HCT116 (cell line): ENCODE measurements around the gene NHSL2. TPM values are rescaled to one million over a fixed set of nuclear protein-coding genes. Genes with fewer than 3 reads are reported as not detected.

Experiments used
- ATAC-seq: fragments of 200-7000 bp; cut with Tn5 transposase; 2 replicates; pipeline ENCODE4 v1.9.1; 2020; ENCODE audit warnings: mild to moderate bottlenecking, moderate library complexity
- BruUV-seq: library from RNA; stranded (reverse); fragments of 400-500 nt; replicated peaks from 2 replicates; lab custom pipeline; 2021; lab: Mats Ljungman, UMichigan
- CTCF ChIA-PET: fragments of 300-600 bp; sonication (Branson Sonifier 250); formaldehyde crosslinking; loops from one replicate; lab custom pipeline; 2021; ENCODE audit warnings: antibody characterized with exemption; lab: Charles Lee
- POLR2A ChIA-PET: fragments of 300-600, 350-600 bp; sonication (Branson Sonifier 250); formaldehyde crosslinking; loops from one replicate; lab custom pipeline; 2021; ENCODE audit warnings: antibody characterized with exemption; lab: Charles Lee
- RAD21 ChIA-PET, 2 experiments: fragments of 300-600 bp; sonication (Branson Sonifier 250); formaldehyde crosslinking; loops; one replicate each; lab custom pipeline; 2023; ENCODE audit warnings: low total read pairs in 2 of 2; ENCODE audit not compliant: uncharacterized antibody in 2 of 2, unreplicated experiment in 2 of 2, low non-redundant PET in 1 of 2; lab: Charles Lee
- DNase-seq: peaks from one replicate; pipeline ENCODE4 v3.0.0-alpha.2; 2010; ENCODE audit warnings: low read depth, low spot score
- H2AFZ ChIP-seq: fragments of 200-600 bp; shearing (Covaris generic), sonication (generic); 2 replicates; pipeline ENCODE4 v1.6.1; 2017; ENCODE audit warnings: low read depth, mixed run types, mixed read lengths, antibody characterized with exemption, low read length; ENCODE audit not compliant: poor library complexity, severe bottlenecking
- H3K27ac ChIP-seq: 2 replicates; pipeline ENCODE4 v1.5.1; 2012; ENCODE audit warnings: low read depth, low read length
- H3K27me3 ChIP-seq: fragments of 200-600 bp; sonication (generic); 2 replicates; pipeline ENCODE4 v1.6.1; 2016; ENCODE audit warnings: mixed run types, low read length, mixed read lengths; ENCODE audit not compliant: insufficient read depth
- H3K36me3 ChIP-seq, 2 experiments: fragments of 200-500 bp in 1 of 2; fragments of 200-600 bp in 1 of 2; sonication (Bioruptor generic) in 1 of 2; sonication (generic) in 1 of 2; 2 replicates each; pipeline versions ENCODE4 v1.5.1 to v1.6.1; 2014 to 2016; ENCODE audit warnings: low read length in 2 of 2, inconsistent platforms in 1 of 2, mixed read lengths in 1 of 2, mixed run types in 1 of 2; ENCODE audit not compliant: insufficient read depth in 2 of 2, control insufficient read depth in 1 of 2
- H3K4me1 ChIP-seq, 2 experiments: fragments of 200-600 bp in 1 of 2; sonication (generic) in 1 of 2; 2 replicates each; pipeline versions ENCODE4 v1.5.1 to v1.6.1; 2012 to 2017; ENCODE audit warnings: low read length in 2 of 2, inconsistent platforms in 1 of 2, mild to moderate bottlenecking in 1 of 2, mixed read lengths in 1 of 2, mixed run types in 1 of 2, moderate library complexity in 1 of 2; ENCODE audit not compliant: insufficient read depth in 2 of 2, control insufficient read depth in 1 of 2
- H3K4me2 ChIP-seq: fragments of 200-600 bp; sonication (generic); 2 replicates; pipeline ENCODE4 v1.6.1; 2017; ENCODE audit warnings: mixed run types, low read length, mixed read lengths
- H3K4me3 ChIP-seq, 2 experiments: fragments of 200-600 bp in 1 of 2; sonication (generic) in 1 of 2; replicated peaks in 1 of 2; 2 replicates each; pipeline ENCODE4 v1.5.1; 2011 to 2016; ENCODE audit warnings: low read length in 2 of 2, control low read depth in 1 of 2, low read depth in 1 of 2, mild to moderate bottlenecking in 1 of 2, mixed read lengths in 1 of 2, mixed run types in 1 of 2
- H3K79me2 ChIP-seq: fragments of 200-600 bp; sonication (generic); 2 replicates; pipeline ENCODE4 v1.6.1; 2017; ENCODE audit warnings: mild to moderate bottlenecking, mixed run types, low read length, moderate library complexity, mixed read lengths; ENCODE audit not compliant: insufficient read depth
- H3K9ac ChIP-seq: fragments of 200-600 bp; sonication (generic); 2 replicates; pipeline ENCODE4 v1.6.1; 2016; ENCODE audit warnings: low read length, mixed read lengths
- H3K9me2 ChIP-seq: fragments of 200-600 bp; sonication (generic), shearing (Covaris generic); 2 replicates; pipeline ENCODE4 v1.6.1; 2017; ENCODE audit warnings: mixed run types, mild to moderate bottlenecking, moderate library complexity; ENCODE audit not compliant: insufficient read depth
- H3K9me3 ChIP-seq, 2 experiments: fragments of 200-500 bp in 1 of 2; fragments of 200-600 bp in 1 of 2; sonication (Bioruptor generic) in 1 of 2; sonication (generic) in 1 of 2; 2 replicates each; pipeline ENCODE4 v1.6.1; 2014 to 2017; ENCODE audit warnings: low read length in 2 of 2, mixed read lengths in 2 of 2, inconsistent platforms in 1 of 2, low read depth in 1 of 2, mild to moderate bottlenecking in 1 of 2, mixed run types in 1 of 2, moderate library complexity in 1 of 2; ENCODE audit not compliant: control insufficient read depth in 1 of 2, insufficient read depth in 1 of 2
- H4K20me1 ChIP-seq: fragments of 200-600 bp; sonication (generic), shearing (Covaris generic); 2 replicates; pipeline ENCODE4 v1.6.1; 2017; ENCODE audit warnings: mixed run types, mild to moderate bottlenecking, moderate library complexity; ENCODE audit not compliant: insufficient read depth
- ATF3 ChIP-seq: IDR thresholded peaks from 2 replicates; pipeline ENCODE4 v1.6.1; 2012
- CBX3 ChIP-seq: IDR thresholded peaks from 2 replicates; pipeline ENCODE4 v1.6.1; 2012; ENCODE audit warnings: low read depth
- CEBPB ChIP-seq: IDR thresholded peaks from 2 replicates; pipeline ENCODE4 v1.6.1; 2012; ENCODE audit warnings: low read depth
- CTCF ChIP-seq, 3 experiments: fragments of 200-600 bp in 1 of 3; sonication (generic) in 1 of 3; IDR thresholded peaks in 2 of 3; conservative IDR thresholded peaks in 1 of 3; 2 replicates each; pipeline ENCODE4 v1.5.1; 2012 to 2017; ENCODE audit warnings: low read depth in 2 of 3, low read length in 2 of 3, antibody characterized with exemption in 1 of 3, borderline replicate concordance in 1 of 3, control low read depth in 1 of 3, mild to moderate bottlenecking in 1 of 3, mixed read lengths in 1 of 3, mixed run types in 1 of 3, moderate library complexity in 1 of 3; ENCODE audit not compliant: insufficient read depth in 1 of 3
- EGR1 ChIP-seq: IDR thresholded peaks from 2 replicates; pipeline ENCODE4 v1.6.1; 2012; ENCODE audit warnings: low read depth
- ELF1 ChIP-seq: IDR thresholded peaks from 2 replicates; pipeline ENCODE4 v1.6.1; 2012; ENCODE audit warnings: low read depth, borderline replicate concordance
- FOSL1 ChIP-seq: IDR thresholded peaks from 2 replicates; pipeline ENCODE4 v1.6.1; 2012; ENCODE audit warnings: low read depth
- RAD21 ChIP-seq: IDR thresholded peaks from 2 replicates; pipeline ENCODE4 v1.6.1; 2012; ENCODE audit warnings: low read depth, mild to moderate bottlenecking
- REST ChIP-seq: IDR thresholded peaks from 2 replicates; pipeline ENCODE4 v1.6.1; 2012; ENCODE audit warnings: low read depth
- SIN3A ChIP-seq: IDR thresholded peaks from 2 replicates; pipeline ENCODE4 v1.6.1; 2012; ENCODE audit warnings: low read depth
- SP1 ChIP-seq: IDR thresholded peaks from 2 replicates; pipeline ENCODE4 v1.6.1; 2012; ENCODE audit warnings: low read depth
- SRF ChIP-seq: IDR thresholded peaks from 2 replicates; pipeline ENCODE4 v1.6.1; 2012; ENCODE audit warnings: low read depth
- TCF7L2 ChIP-seq: IDR thresholded peaks from 2 replicates; pipeline ENCODE4 v1.7.0; 2011; ENCODE audit warnings: borderline replicate concordance, inconsistent platforms; ENCODE audit not compliant: insufficient read depth, insufficient read length; ENCODE audit errors: extremely low read depth
- YY1 ChIP-seq: IDR thresholded peaks from 2 replicates; pipeline ENCODE4 v1.6.1; 2011; ENCODE audit warnings: low read length, low read depth, moderate library complexity, mild to moderate bottlenecking; ENCODE audit not compliant: insufficient replicate concordance; ENCODE audit errors: extremely low read depth
- ZNF274 ChIP-seq: fragments of 200-500 bp; sonication (Bioruptor generic); IDR thresholded peaks from 2 replicates; pipeline ENCODE4 v1.6.1; 2014; ENCODE audit warnings: mild to moderate bottlenecking, low read depth, low read length, inconsistent platforms
- intact Hi-C: fragments of 100-400 bp; cut with micrococcal nuclease; formaldehyde crosslinking; loops from 2 replicates; pipeline ENCODE4 v1.10.0; 2022
- total RNA-seq: library from RNA; stranded (reverse); gene quantifications from one replicate; pipeline ENCODE4 v1.2.1, GENCODE V29; 2021; ENCODE audit not compliant: unreplicated experiment
- TF ChIP-seq, protein P1 (sequence below): IDR thresholded peaks from 2 replicates; pipeline ENCODE4 v1.6.1; 2011; ENCODE audit warnings: mild to moderate bottlenecking, low read length, moderate library complexity; ENCODE audit not compliant: insufficient replicate concordance; ENCODE audit errors: extremely low read depth
- TF ChIP-seq, protein P2 (sequence below): IDR thresholded peaks from 2 replicates; pipeline ENCODE4 v1.6.1; 2012

Gene NHSL2
- total RNA-seq, 1 experiment from 2014 or later = 0.22 TPM

- Histone ChIP-seq H3K9me3 (no peaks in the 10 kb centered on the region), H2AFZ (no peak overlapping the region), H3K27ac (no peak overlapping the region), H3K4me2 (no peak overlapping the region), H3K79me2 (no peaks in the 10 kb centered on the region), H3K36me3 (no peaks in the 10 kb centered on the region), H3K9ac (no peak overlapping the region), H4K20me1 (no peaks in the 10 kb centered on the region), H3K27me3 (no peaks in the 10 kb centered on the region), H3K4me3 (no peak overlapping the region), H3K9me2 (no peaks in the 10 kb centered on the region), H3K4me1 (no peaks in the 10 kb centered on the region)
- intact Hi-C loops = no loop called here
- ChIA-PET CTCF (no interaction called here), RAD21 (no interaction called here), POLR2A (no interaction called here)
- TF ChIP-seq RAD21 (no peak), CEBPB (no peak), SP1 (no peak), YY1 (no peak), ELF1 (no peak), EGR1 (no peak), SIN3A (no peak), ZNF274 (no peak), SRF (no peak), TCF7L2 (no peak), ATF3 (no peak), FOSL1 (no peak), CBX3 (no peak), REST (no peak), CTCF (IDR thresholded peaks at IDR 0.05 in 2 of 3, conservative IDR thresholded peaks at IDR 0.05 in 1 of 3; ENCODE audit: borderline replicate concordance in 1 of 3, insufficient read depth in 1 of 3, low read depth in 2 of 3, low read length in 2 of 3) (no peak)
- TF ChIP-seq, protein P1, sequence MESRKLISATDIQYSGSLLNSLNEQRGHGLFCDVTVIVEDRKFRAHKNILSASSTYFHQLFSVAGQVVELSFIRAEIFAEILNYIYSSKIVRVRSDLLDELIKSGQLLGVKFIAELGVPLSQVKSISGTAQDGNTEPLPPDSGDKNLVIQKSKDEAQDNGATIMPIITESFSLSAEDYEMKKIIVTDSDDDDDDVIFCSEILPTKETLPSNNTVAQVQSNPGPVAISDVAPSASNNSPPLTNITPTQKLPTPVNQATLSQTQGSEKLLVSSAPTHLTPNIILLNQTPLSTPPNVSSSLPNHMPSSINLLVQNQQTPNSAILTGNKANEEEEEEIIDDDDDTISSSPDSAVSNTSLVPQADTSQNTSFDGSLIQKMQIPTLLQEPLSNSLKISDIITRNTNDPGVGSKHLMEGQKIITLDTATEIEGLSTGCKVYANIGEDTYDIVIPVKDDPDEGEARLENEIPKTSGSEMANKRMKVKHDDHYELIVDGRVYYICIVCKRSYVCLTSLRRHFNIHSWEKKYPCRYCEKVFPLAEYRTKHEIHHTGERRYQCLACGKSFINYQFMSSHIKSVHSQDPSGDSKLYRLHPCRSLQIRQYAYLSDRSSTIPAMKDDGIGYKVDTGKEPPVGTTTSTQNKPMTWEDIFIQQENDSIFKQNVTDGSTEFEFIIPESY = no peak
- TF ChIP-seq, protein P2, sequence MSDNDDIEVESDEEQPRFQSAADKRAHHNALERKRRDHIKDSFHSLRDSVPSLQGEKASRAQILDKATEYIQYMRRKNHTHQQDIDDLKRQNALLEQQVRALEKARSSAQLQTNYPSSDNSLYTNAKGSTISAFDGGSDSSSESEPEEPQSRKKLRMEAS = no peak
- ATAC-seq (no peak), DNase-seq (no peak)
- no TSS peak for BruUV-seq
These were observed 129.9 kb downstream of the NHSL2 start for GRCh38 chrX:72040506-72040905.
